Mammary epithelial cell (primary cell): Measurements from ENCODE around the gene TIMM50.

Experiments used
- EZH2 ChIP-seq: IDR thresholded peaks from 2 replicates; pipeline ENCODE4 v1.6.1; 2012; ENCODE audit warnings: low read length, inconsistent platforms, borderline replicate concordance
- TF ChIP-seq, protein P1 (sequence below), 2 donors: IDR thresholded peaks in 1 of 2; conservative IDR thresholded peaks in 1 of 2; 2 replicates each; pipeline ENCODE4 v1.5.1; 2011 to 2012; ENCODE audit warnings: inconsistent platforms in 2 of 2, low read length in 2 of 2, mild to moderate bottlenecking in 2 of 2, control low read depth in 1 of 2, low read depth in 1 of 2; ENCODE audit not compliant: insufficient read depth in 1 of 2; ENCODE audit errors: extremely low read depth in 1 of 2

DNA sequence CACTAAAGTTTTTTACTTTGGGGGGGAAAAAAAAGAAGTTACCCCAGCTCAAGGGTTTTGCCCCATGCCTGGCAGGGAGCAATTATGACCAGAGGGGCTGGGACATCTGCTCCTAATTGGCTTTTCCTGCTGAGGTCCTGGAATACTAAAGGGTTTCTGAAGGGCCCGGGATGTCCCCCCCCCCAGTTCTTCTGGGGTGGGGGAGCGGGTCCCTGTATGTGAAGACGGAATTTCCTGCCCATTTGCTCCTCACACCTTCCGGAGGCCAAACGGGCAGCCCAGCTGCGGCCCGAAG lies 17.0 kb downstream of the TIMM50 start:
- TF ChIP-seq, protein P1, sequence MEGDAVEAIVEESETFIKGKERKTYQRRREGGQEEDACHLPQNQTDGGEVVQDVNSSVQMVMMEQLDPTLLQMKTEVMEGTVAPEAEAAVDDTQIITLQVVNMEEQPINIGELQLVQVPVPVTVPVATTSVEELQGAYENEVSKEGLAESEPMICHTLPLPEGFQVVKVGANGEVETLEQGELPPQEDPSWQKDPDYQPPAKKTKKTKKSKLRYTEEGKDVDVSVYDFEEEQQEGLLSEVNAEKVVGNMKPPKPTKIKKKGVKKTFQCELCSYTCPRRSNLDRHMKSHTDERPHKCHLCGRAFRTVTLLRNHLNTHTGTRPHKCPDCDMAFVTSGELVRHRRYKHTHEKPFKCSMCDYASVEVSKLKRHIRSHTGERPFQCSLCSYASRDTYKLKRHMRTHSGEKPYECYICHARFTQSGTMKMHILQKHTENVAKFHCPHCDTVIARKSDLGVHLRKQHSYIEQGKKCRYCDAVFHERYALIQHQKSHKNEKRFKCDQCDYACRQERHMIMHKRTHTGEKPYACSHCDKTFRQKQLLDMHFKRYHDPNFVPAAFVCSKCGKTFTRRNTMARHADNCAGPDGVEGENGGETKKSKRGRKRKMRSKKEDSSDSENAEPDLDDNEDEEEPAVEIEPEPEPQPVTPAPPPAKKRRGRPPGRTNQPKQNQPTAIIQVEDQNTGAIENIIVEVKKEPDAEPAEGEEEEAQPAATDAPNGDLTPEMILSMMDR (conservative IDR thresholded peaks at IDR 0.05 in 1 of 2, IDR thresholded peaks at IDR 0.05 in 1 of 2; ENCODE audit: extremely low read depth in 1 of 2, insufficient read depth in 1 of 2, low read depth in 1 of 2, low read length in 2 of 2): no peak
- TF ChIP-seq EZH2: no peak
